Activated CD4-positive, alpha-beta T cell treated with anti-CD3 and anti-CD28 coated beads, Interleukin-2, amount 50 U/mL, for 1 hour (primary cell): ENCODE measurements around the gene RCOR2.

Experiments
- DNase-seq: peaks from one replicate; pipeline ENCODE4 v3.0.0-alpha.2; 2020

RCOR2 gene

DNA sequence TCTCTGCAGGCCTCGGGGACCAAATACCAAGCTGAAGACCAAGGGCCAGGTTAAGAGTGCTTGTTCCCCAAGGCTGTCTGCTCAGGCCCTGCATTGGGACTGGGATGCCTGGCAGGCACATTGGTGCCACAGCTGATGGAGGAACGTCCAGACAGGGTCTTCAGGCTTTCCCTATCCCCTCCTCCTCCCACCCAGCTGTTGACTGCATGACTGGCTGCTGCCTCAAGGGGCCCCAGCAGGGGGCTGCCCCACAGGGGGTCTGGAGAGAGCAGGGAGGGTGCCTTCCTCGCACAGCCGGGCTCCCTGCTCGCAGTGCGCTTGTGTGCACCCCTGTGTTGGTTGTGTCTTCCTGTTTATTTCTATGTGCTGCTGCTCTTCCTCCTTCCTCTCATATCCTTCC, 9.9 kb downstream of the RCOR2 start:
- DNase-seq: no peak

DNA sequence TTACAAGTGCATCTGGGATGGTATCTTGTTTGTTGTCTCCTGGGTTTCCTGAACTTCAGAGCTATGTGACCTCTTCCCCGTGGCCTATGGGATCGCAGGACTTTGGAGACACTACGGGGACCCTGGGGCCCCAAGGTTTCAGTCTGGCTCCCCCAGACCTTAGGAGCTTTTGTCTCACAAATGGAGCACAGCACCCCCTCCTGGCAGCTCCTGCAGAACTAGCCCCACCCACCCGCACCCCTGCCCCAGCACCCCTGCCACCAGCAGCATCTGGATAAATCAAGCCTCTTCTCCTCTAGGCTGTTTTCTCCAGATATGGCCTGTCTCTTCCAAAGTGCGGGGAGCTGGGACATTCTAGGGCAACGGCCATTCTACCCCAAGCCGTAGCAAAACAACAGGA, 10.4 kb downstream of the RCOR2 start:
- DNase-seq: peak; percentile 64

DNA sequence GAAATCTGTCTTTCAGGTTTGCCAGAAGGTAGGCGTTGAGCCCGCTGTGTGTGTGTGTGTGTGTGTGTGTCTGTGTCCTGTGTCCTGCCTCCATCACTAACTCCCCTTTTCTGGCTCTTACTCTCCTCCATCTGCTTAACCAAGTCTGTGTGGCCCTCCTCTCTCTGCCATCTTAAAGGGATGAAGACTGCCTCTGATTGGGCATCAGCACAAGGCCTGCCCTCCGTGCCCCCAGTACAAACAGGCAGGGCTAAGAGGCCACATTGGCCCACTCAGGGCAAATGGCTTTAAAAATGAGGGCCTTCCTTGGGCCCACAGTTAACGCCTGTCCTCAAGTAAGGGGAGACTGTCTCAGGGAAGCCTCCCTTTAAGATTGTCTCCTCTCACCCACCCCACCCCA, 10.9 kb downstream of the RCOR2 start:
- no peak for DNase-seq

DNA sequence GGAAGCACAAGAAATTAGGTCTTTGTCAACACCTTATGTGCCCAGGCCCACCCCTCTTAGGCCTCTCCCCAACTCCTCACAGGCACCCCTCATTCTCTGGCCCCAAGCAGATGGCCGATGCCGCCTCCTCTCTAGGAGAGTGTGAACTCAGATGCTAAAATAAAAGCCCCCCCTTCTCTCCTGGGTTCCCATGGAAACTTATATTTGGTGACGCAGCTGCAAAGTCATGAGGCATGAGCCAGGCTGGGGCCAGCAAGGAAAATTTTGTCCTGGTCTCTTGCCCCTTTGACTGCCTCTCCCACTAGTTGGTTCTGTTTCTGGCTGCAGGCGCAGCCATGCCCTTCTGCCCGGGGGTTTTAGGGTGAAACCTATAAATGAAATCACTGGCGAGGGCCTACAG, 11.8 kb downstream of the RCOR2 start:
- DNase-seq: no peak

DNA sequence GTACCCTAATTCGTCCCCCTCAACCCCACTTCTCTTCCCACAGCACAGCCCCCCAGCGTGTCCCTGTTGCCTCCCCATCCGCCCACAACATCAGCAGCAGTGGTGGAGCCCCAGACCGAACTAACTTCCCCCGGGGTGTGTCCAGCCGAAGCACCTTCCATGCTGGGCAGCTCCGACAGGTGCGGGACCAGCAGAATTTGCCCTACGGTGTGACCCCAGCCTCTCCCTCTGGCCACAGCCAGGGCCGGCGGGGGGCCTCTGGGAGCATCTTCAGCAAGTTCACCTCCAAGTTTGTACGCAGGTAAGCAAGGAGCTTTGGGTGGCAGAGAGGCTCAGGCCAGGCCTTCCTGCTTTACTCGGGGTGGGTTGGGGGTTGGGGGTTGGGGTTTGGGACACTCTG, 12.2 kb downstream of the RCOR2 start:
- DNase-seq: no peak

DNA sequence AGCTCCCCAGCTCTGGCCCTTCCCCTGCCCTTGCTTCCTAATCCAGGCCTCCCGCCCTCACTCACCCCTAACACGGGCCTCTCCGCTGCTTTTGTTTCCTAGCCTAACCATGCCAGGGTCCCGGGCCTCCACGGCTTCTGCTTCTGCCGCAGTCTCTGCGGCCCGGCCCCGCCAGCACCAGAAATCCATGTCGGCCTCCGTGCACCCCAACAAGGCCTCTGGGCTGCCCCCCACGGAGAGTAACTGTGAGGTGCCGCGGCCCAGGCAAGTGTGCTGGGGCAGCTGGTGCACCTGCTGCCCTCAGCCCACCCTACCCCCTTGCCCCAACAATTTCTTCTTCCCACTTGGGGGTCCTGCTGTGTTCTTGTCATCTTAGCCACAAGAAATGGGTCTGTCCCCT, 13.1 kb downstream of the RCOR2 start:
- DNase-seq: no peak

DNA sequence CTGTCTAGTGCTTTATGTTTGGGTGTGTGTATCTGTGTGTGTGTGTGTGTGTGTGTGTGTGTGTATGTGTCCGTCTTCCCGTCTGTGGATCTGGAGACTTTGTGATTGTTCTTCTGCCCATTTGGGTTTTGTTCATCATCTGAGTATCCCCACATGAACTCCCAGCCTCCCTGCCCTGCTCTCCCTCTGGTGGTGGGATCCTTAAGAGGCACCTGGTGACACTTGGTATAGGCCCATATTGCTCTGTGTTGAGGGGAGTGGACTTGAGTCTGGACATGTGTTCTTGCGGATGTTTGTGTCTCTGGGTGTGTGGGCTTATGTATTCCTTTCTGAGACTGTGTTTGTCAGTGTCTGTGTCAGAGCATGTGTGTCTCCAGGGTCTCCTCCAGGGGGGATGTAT, 15.3 kb downstream of the RCOR2 start:
- DNase-seq: no peak

DNA sequence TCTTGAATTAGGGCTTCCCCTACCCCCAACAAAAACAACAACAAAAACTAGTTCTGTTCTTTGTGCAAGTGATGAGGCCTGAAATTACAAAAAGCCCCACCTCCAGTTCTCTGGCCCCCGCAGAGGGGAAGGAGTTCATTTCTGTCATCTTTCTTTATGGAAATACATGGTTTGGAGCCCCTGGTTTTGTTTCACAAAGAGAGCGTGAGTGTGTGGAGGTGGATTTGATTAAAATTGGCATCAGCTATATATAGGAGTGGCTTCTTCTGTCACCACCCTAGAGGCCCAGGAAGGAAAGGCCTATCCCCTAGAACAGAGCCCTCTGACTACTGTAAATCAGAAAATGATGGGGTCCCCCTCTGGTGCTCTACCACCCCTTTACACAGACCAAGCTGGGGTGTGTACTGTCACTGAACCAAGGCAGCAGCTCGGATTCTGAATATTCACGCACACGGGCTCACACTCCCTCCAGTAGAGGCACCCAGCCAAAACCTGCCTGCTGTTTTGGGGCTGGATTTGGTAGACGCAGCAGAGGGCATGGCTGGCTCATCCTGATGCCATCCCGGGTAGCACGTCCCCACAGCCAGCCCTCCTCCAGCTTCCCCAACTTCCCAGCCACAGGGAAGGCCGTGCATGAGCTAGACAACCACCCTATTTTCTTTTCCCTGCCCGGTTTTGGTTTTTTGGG, 19.4 kb downstream of the RCOR2 start:
- no peak for DNase-seq

DNA sequence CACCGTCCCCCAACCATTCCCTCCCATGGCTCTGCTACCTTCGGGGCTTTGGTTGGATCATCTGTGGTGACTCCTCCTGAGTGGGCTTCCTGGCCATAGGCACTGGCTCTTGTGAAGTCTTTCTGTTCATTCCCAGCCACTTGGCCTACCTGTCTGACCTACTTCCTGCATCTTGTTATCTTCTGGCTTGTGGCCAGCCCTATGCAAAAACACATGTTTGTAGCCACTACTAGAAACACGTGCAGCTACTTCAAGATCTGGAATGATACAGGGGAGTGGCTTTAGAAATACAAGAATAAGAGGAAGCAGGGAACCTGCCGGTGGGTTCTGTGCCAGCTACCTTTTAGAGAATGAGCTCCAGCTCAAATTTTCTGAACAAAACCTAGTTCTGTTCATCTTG, 20.9 kb downstream of the RCOR2 start:
- no peak for DNase-seq

DNA sequence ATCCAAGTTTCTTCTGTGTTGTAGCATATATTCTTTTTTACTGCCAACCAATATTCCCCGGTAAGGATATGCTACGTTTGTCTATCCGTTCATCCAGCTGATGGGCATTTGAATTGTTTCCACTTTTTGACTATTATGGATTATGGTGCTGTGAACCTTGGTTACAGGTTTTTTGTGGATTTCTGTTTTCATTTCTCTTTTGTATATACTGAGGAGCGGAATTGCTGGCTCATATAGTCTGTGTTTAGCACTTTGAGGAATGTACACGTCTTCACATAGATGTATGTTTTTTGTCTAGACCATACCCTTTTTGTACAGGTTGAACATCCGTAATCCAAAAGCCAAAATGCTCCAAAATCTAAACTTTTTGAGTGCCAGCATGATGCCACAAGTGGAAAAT, 23.6 kb downstream of the RCOR2 start:
- no peak for DNase-seq

DNA sequence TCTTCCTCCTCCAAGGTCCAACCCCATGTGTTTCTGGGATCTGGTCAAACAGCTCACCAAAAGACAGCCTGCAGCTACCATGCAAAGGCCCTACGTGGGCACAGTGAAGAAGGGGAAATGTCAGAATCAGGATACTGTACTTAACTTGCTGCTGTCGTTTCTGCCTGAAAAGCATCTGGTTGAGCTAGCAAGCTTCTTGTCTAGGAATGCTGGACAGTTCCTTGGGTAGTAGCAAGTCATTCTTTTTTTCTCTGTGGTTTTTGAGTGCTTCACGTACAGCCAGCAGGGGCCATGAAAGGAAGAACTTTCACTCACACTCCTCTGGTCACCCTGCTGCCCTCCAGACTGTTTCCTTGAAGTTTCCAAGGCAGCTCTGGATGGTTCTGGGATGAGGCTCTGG, 24.7 kb downstream of the RCOR2 start:
- DNase-seq: no peak

DNA sequence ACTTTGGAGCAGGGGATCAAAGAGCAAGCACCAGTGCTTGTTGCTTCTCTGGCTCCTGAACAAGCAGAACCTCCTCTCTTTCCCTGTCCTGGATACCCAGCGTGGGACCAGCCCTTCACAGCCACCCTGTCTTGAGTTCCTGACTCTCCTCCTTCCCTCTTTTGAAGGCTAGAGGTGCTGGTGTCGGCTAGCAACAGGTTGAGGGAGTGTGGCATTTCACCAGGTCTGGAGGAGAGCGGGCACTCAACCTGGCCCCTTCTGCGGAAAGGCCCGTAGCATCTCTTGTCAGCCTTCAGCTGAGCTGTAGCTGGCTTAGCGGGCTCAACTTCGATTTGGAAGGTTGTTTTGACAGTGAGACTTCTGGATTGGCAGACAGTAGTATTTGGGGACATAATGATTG, 26.6 kb downstream of the RCOR2 start:
- DNase-seq: no peak

DNA sequence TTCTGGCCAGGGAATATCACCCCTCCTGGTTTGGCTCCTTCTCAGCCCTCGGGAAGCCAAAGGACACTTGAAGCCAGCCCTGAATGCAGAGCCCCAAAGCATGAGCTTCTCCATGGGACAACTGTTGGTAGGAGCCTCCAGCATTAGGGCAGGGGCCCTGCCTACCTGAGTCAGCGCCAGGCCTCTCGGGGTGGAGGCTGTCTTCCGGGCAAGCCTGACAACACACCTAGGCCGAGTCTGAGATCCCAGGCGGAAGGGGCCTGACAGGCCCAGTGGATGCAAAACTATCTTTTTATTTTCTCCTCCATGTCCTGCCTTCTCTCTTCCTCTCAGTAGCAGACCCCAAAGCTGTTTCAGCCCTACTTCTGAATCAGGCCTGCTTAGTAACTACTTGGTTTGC, 27.6 kb downstream of the RCOR2 start:
- no peak for DNase-seq

DNA sequence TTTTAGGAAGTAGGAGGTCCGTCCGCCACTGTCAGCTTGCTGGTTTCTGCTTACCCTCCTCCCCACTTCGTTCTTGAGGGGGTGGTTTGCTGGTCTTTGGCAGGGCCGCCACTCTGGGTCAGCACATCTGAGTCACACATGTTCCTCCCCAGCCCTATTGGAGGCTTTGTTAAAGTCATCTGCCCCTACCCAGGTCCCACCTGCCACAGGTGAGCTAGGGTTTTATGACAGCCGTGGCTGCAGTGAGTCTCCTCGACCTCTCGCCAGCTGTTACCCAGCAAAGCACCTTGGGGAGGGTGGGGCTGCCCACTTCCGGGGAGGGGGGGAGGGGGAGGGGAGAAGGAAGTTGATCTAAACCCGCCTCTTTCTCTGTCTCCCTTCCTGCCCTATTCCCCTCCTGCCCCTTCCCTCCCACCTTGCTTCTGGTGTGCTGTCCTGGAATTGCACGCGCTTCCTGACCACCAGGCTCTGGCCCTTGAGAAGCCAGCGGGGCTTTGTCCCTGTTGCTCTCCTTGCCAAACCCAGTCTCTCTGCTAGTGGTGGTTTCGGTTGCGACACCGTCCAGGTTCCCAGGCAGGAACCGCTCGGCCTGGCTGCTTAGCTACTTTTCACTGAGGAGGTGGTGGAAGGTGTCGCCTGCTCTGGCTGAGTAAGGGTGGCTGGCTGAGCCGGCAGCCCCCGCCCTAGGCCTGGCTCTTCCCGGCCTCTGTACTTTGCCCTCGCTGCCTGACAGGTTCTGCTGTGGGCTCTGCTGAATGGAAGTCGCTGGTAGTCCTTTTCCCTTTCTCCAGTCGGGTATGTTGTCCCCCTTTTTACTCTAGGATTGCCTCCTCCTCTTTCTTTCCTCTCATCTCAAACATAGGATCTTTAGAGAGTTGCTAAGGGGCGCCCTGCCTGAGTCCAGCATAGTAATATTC, 28.5 kb downstream of the RCOR2 start:
- DNase-seq: peak; percentile 67

DNA sequence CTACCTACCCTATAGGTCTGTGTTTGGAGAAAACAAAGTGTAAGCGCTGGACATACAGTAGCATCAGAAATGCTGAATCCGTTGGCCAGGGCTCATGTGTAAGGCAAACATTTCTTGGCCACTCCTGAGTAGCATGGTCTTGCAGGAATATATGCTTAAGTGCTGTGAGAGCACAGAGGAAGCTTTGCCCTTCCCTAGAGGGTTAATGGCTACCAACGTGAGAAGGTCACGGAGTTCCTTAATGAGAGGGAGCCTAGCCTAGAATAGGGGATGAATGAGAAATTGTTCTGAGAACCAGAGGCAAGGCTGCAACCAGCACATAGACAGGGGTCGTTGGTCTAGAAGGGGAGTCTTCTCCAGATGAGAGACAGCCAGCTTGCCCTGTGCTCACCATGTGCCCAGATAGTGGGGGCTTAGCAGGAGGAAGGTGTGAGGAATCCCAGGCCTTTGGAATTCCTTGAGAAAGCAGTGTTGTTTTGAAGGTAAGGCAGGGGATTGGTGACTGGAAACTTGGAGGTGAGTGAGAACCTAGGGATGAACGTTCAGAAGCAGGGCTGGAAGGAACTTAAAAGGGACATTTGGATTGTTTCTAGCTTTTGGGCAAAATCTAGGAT, 29.5 kb downstream of the RCOR2 start:
- DNase-seq: no peak

DNA sequence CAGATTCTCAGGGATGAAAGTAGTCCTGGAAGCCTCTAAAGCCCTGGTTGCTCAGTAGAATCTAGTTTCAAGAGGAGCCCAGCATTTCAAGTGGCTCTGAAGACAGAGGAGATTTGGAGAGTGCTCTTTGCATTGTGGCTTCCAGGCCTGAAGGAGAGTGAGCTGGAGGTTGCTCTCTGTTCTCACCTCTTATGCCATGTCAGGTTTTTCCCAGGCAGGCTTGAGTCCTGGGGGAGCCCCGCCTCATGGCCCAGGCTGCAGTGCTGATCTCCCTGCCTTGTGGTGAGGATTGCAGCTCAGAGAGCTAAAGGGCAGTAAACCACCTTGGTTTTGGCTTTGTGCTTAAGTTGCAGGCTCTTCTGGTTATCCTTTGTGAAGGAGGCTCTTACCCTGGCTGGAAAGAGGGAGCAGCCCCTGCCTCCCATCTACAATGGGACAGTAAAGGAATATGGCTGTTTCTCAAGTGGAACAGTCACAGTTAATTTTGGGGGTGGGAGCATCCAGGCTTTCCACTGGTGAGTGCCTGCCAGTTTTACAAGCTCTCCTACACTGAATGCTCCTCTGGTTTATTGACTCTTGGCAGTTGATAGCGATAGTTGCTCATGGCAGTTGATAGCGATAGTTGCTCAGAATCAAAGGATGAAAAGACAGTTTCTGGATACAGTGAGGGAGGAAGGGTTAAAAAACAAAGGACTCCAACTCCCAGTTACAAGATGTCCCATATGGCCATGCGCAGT, 32.6 kb downstream of the RCOR2 start:
- no peak for DNase-seq

DNA sequence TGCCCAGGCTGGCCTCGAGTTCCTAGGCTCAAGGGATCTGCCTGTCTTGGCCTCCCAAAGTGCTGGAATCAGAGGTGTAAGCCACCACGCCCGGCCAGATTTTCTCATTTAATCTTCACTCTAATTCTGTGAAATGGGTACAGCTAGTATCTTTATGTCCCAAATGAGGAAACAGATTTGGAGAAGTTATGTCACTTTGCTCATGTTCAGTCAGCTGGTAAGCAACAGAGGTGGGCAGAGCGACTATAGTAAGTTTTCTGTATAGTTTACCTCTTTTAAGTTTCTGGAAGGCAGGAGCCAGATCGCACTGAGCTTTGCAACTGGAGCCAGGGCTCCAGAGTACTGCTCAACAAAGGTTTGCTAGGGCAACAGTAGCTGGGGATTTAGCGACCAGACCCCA, 33.2 kb downstream of the RCOR2 start:
- DNase-seq: no peak

DNA sequence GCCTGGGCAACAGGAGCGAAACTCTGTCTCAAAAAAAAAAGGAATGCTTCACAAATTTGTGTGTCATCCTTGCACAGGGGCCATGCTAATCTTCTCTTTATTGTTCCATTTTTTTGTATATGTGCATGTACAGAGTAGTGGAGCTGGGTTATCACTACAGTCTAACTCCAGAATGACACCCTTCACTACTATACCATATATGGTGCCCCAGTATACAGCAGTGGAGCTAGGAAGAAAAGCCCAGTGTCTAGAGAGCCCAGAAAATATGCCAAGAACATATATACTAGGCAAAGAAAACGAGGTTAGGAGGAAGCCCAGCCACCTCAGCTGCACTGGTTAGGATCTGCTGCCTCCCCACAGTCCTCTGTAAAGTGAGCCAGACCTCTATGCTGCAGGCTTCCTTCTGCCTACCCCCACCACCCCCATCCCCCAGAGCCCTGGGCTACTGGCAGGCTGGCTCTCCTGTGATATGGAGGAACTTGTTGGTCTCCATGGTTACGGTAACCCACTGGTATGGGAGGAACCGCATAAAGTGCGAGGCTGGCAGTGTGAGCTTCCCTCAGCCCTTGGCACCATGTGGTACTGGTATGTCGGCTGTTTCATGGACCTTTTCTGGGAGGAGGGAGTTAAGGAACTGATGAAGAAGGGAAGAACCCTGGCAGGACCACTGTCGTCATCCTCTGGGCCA, 34.3 kb downstream of the RCOR2 start:
- DNase-seq: peak; percentile 22

DNA sequence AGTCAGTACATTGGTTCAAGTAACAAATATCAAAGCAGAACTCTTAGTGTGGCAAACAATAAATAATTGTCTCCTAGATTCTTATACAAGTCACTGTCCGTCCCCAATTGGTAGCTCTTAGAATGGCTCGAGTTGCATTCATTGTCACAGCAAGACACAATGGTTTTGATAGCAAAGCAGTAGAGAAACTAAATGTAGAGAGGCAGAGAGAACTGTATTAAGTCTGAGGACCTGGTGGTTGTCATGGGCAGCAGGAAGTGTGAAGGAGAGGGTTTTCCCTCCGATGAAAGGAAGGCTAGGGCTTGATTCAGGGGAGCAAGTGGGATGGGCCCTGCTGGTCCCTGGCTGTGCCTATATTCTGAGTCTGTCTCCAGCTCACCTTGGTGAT, 36.6 kb downstream of the RCOR2 start:
- DNase-seq: no peak

DNA sequence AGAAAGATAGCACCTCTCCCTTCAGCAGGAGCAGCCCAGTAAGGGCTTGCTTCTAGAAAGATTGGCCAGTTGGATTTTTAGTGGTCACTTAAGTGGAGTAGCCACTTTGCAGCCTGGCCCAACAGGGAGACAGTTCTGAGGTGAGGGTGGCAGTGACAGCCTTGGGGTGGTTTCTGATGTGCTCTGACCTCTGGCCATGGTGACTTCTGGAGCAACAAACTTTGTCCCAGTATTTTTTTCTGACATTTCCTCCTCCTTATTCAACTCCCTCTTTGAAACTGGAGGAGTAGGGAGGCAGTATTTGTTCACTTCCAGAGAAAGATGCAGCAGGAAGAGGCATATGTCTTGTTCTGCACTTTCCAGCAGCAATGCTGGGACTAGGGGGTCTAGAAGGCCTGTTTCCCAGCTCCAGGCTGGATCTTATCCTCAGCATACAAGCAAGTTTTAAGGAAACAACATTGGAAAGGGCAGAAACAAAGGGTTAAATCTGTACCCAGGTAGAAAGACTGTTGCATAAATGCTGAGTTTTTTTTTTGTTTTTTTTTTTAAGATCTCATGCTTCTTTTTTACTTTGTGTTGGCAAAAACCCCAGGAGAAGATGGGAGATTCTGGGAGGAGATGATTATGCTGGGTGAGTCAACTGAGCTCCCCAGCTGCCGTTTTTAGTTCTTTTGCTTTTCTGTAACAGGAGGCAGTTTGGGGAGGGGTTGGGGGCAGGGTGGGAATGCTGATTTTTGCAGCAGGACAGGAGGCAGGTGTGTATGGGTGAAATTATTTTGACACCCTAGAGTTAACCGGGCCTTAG, 37.2 kb downstream of the RCOR2 start:
- no peak for DNase-seq

DNA sequence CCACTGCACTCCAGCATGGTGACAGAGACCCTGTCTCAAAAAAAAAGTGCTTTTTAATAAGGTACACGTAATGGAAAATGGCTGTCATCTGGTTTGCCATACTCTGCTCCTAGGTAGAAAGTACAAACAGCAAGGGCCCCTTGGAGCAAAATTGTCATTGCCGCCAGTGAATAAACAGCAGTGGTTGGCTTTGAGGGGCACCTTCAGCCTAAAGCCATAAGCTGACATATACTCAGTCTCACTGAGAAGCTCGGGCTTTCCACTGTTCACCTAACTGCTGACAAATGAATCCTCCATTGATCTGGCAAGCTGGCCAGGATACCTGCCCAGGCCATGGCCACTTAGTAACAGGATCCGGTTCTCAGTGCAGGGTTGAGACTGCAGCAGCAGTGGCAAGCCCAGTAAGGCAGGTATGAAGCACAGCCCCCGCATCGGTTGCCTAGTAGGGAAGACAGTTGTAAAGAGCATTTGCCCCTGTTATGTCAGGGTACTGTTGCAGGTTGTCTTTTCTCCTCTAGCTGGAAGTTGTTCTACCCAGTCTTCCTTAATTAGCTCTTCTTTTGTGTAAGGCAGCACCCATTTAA, 39.2 kb downstream of the RCOR2 start:
- no peak for DNase-seq

DNA sequence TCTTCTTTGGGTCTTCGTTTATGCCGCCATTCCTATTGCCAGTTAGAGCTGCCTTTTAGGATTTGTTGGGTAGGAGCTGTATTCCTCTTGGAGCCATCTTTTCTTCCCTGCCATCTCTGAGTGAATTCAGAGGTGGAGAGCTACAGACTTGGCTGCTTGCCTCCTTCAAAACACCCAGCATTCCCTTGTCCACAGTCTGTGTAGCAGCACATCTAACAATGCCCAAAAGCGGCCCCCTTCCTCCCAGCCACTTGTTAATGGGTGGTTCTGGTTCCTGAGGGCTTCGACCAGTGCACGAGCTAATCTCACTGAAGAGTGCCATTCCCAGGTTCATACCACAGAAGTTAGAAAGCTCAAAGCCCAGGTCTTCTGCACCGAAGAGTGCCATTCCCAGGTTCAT, 40.3 kb downstream of the RCOR2 start:
- no peak for DNase-seq
